Measurements from ENCODE around the gene NRBF2.
A peak's percentile ranks its signal among the peaks of the same experiment; 100 is the strongest.

Gene NRBF2

DNA sequence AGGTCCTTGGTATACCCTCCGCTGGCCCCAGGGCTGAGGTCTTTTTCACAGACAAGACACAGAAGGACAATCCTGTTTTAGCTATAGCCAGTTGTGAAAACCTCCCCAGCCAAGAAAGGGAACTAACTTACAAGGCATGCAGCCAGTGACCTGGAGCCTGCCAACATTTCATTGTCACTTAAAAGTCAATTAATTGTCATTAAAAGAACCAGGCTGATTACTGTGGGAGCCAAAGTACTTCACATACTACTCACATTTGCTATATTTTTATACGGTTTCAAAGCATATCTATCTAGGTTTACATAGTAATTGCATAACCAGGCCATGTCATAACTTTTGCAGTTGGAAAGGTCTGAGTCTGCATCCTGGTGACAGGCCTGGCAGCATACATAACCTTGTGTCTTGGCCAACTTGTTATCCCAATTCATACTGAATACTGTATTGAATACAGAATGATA is 31.1 kb downstream of the NRBF2 start:
- DNase-seq (ENCODE audit: low spot score): no peak

DNA sequence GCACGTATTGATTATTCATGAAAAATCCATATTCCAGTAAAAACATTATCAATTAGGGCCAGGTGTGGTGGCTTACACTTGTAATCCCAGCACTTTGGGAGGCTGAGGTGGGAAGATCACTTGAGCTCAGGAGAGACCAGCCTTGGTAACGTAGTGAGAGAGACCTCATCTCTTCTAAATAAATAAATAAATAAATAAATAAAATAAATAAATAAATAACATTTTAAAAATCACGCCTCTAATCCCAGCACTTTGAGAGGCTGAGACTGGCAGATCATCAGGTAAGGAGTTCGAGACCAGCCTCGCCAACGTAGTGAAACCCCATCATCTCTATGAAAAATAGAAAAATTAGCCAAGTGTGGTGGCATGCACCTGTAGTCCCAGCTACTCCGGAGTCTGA is 32.1 kb downstream of the NRBF2 start:
- no peak for DNase-seq (ENCODE audit: low spot score)

DNA sequence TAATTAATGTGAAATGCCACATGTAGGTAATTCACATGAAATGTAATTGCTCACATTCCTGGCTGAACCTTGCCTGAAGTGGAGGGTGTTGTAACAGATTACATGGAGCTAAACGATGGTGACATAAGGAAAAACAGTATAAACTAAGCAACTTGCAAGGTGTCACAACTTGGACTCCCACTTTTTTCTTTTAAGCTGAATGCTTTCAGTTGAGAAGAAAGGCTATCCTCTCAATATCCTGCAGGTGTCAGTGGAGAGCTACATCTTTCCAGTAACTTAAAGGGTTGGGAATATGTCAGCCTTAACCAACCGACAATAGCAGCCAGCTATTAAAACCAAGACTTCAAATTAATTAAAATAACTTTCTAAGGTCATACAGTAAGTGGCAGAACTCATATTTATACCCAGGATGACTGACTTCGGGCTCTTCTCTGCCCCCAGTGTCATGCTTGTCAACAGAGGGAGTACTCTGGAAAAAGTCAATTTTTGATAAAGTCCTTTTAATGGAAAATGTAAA is 33.7 kb downstream of the NRBF2 start:
- DNase-seq (ENCODE audit: low spot score): peak; percentile 2

DNA sequence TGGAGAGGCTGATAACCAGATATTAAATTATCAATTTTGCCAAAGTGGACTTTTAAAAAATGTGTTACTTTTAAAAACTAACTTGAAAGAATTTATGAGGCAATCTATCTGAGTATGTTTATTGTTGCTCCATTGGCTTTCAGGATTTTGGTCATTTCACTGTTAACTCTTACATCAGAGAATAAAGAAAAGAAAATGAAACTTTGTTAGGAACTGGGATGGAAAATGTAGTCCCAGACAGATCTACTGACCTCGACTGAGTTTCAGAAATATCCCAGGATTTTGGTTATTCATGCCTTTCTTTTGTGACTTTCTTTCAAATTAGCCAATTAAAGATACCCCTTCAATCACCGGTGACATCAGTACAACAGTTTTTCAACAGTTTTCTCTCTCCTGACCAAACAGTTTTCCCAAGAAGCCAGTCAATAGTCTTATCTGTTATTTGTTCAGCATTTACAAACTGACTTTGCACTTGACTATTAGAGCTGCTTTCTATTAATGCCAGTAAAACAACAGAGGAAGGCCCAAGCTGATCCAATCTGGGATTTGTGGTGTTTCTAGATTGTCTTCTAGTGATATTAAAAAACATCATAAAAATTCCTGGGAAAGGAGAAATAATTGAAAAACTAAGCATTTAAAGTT is 35.8 kb downstream of the NRBF2 start:
- DNase-seq (ENCODE audit: low spot score): no peak

DNA sequence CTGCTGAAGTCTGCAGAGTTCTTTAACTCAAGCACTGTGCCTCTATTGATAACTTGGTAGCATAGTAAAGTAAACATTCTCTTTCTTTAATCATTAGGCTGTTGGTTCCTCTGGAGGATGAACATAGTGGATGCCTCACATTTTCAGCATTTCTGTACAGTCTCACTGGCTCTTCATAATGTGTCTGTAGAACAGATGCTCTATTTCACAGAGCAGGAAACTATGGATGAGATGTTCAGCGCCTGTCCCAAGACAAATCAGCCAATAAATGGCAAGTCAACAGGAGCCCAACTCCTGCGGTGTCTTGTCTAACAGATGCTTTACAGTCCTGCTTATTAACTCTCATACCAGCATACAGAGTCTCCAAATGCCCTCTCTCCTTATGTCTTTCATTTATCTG is 36.5 kb downstream of the NRBF2 start:
- DNase-seq (ENCODE audit: low spot score): no peak

DNA sequence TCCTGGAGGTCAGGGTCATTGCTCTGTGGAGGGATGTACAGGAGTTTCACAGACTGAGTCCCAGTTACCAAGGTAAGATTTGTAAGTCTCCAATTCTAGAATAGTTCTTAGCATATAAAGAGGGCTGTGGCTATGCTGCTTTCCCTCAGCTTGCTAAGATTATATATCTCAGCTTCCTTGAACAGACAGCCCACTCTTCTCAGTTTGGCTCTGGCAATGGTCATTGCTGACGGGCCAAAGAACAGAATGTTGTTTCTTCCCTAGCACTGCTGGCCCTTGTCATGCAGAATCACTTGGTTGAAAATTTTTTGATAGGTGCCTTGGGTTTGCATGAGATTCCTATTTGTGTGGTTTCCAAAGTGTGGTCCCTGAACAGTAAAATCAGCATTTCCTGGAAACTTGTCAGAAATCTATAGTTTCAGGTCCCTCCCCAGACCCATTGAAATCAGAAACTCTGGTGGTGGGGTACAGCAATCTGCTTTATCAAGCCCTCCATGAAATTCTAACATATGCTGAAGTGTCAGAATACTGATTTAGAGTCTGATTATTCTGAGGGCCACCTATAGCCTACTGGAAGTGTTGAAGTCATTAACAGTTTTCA is 38.2 kb downstream of the NRBF2 start:
- DNase-seq (ENCODE audit: low spot score): no peak

DNA sequence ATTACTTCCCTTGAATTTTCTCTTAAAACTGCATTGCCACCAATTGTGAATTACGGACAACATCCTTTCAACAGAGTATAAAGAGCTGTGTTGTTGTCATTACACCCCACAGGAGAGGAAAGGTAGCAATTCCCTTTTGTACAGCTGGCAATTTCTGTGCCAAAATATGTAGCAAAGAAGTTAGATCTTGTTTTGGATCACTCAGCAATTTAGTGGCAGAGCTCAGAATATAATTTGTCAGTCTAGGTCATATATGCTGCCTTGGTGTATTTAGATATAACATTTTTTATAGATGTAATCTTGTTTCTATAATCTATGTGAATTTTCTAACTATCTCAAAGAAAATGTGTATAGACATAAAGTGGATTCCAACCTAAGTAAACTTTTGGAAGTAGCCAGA is 38.8 kb downstream of the NRBF2 start:
- DNase-seq (ENCODE audit: low spot score): no peak

DNA sequence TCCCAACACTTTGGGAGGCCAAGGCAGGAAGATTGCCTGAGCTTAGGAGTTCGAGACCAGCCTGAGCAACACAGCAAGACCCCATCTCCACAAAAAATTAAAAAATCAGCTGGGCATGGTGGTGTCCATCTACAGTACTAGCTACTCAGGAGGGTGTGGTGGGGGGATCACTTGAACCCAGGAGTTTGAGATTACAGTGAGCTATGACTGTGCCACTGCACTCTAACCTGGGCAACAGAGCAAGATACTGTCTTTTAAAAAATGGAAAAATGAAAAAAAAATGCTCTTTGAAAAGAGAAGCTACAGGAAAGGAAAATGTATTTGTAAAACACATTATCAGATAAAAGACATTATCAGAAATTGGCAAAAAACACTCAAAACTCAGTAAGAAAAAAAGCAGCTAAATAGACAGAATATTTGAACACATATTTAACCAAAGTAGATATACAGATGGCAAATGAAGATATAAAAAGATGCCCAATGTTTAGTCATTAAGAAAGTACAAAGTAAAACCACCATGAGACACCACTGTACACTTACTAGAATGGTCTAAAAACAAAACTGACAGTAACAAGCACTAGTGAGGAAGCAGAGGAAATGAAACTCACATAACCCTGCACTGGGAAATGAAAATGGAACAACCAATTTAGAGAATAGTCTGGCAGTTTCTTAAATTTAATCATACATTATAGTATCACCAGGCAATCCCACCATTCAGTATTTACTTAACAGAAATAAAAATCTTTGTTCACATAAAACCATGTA is 40.5 kb downstream of the NRBF2 start:
- no peak for DNase-seq (ENCODE audit: low spot score)

DNA sequence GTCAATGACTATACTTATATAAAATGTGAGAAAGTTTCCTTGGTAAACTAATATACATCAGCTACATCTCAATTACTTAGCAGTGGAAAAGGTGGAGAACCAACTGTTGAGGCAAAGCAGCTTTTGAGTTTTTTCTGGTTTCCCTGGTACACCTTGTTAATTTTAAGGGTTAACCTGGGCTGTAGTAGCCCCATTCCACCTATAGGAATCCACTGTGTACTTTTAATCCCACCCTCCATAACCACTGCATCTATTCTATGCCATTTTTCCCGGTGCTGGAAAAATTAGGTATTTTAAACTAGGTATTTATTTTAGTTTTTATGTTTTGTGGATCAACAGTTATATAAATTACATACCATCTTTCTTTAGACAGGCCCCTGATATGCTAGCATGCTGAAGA is 42.4 kb downstream of the NRBF2 start:
- no peak for DNase-seq (ENCODE audit: low spot score)

DNA sequence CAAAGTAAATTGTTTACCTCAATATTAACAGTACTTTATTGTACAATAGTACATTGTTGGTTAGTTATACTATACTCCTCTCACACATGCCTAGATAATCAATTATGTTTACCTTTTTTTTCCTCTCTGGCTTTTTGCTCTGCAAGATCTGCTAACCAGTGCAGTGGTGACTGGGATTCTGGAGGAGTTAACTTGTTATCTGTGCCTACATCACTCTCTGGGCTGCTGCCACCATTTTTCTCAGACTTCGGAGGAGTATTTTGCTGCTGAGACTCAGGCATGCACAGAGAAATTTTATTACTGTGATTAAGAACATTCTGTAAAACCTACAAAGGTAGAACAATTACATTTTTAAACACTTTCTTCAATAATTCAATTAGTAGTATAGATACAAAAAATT is 59.7 kb downstream of the NRBF2 start:
- DNase-seq (ENCODE audit: low spot score): no peak

DNA sequence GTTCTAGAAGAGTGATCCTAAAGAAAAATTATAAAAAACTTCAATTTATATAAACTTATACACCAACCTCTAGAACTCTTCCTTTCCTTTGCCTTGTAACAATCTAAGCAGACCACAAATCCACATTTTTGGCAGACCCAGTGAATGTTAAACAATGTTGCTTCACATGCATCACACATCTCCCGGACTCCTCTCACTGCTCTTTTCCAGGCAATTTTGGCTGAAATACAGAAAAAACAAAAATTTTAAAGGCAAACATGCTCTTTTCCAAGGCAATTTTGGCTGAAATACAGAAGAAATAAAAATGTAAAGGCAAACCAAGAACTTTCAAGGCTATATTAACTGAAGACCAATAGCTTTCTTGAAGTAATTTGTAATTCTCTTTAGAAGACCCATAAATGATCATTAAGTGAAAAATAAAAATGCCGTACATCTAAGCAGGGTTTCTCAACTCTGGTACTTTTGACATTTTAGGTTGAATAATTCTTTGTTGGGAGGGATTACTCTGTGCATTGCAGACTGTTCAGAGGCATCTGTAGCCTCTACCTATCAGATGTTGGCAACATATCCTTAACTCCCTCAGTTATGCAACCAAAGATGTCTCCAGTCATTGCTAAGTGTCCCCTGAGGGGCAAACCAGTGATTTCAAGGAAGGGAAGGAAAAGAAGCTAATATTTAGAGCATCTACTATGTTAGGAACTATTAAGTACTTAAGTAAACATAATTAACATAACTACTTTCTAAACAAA is 64.4 kb downstream of the NRBF2 start:
- DNase-seq (ENCODE audit: low spot score): no peak

DNA sequence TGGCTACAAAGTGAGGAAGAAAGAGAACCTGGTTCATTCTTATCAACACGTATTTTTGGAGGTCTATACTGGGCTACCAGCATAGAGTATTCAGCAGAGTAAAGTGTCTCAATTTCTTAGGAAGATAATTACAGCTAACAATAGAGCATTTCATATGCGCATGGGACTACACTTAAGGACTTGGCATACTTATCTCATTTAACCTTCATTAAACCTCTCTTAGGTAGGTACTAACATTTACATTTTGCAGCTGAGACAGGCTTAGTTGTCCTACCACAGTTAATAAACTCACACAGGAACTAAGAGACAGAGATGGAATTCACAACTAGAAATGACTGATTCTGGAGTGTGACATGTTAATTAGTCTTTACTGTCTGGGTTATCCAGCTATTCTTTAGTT is 66.6 kb downstream of the NRBF2 start:
- DNase-seq (ENCODE audit: low spot score): no peak

DNA sequence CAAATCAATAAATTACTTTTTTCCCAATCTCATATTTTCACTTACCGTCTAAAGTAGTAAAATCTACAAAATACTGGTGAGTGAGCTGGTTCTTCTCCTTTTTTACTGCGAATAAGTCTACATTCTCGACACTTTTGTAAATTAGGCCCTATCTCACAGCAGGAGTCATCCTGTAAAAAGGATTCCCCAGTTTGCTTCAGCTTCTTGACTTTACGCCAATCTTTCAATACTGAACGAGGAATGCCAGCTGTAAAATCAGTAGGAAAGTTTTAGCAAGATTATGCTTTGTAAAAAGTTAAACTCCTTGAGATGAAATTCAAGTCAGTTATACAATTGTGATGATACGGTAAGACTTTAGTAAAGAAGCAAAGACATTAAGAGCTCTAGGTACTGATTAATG is 67.3 kb downstream of the NRBF2 start:
- no peak for DNase-seq (ENCODE audit: low spot score)

DNA sequence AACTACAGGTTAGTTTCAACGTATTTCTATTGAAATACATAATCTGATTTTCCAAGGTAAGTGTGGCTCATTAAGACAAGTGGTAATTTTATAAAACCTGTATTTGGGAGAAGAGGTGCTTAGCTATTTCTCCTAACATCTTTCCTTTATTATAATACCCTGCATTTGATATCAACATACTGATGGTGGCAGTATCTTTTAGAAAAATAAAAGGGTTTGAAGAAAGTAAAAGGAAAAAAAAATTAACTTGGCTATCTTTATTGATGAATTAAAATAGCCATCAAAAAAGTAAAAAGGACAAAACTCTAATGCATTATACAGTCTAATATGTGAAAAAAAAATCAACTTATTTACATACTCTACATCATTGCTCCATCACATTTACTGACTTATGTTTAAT is 68.0 kb downstream of the NRBF2 start:
- DNase-seq (ENCODE audit: low spot score): no peak
